Cardiac muscle cell (in vitro differentiated cells and primary cell): Measurements from ENCODE around the gene LUZP1. TPM values are rescaled to one million over a fixed set of nuclear protein-coding genes. Genes with fewer than 3 reads are reported as not detected.

Source experiments
- DNase-seq, 2 donors: peaks; one replicate each; pipeline versions ENCODE4 v3.0.0 to v3.0.0-alpha.2; 2010 to 2017; ENCODE audit warnings: low read depth in 1 of 2, low spot score in 1 of 2
- H3K27ac ChIP-seq: fragments of 200-600 bp; sonication (generic); 2 replicates; pipeline ENCODE4 v1.5.1; 2016
- H3K27me3 ChIP-seq: fragments of 200-600 bp; sonication (generic); 2 replicates; pipeline ENCODE4 v1.6.0; 2016; ENCODE audit warnings: control low read depth
- H3K36me3 ChIP-seq: fragments of 200-600 bp; sonication (generic); 2 replicates; pipeline ENCODE4 v1.5.1; 2016; ENCODE audit warnings: control low read depth
- H3K4me1 ChIP-seq: fragments of 200-600 bp; sonication (generic); 2 replicates; pipeline ENCODE4 v1.8.1; 2017; ENCODE audit warnings: low read depth, mild to moderate bottlenecking, mixed run types
- H3K4me3 ChIP-seq: fragments of 200-600 bp; sonication (generic); 2 replicates; pipeline ENCODE4 v1.5.1; 2016; ENCODE audit warnings: mild to moderate bottlenecking
- H3K9me3 ChIP-seq: fragments of 200-600 bp; sonication (generic); 2 replicates; pipeline ENCODE4 v1.5.1; 2017; ENCODE audit warnings: low read depth, mild to moderate bottlenecking, control low read depth
- CTCF ChIP-seq: IDR thresholded peaks from 2 replicates; pipeline ENCODE4 v1.5.1; 2012; ENCODE audit warnings: low read depth, mild to moderate bottlenecking, low read length
- polyA plus RNA-seq: library from polyadenylated mRNA; unstranded; fragments of >200 nt; fragmentation: Nextera tagmentation; extraction: Ambion mirVana; gene quantifications from 2 replicates; pipeline ENCODE4 v1.2.1, GENCODE V29; 2016
- total RNA-seq: library from RNA; depleted of rRNA; stranded (reverse); fragments of >200 nt; gene quantifications from 2 replicates; pipeline ENCODE4 v1.2.3, GENCODE V29; 2016

The LUZP1 gene
- total and polyA plus RNA-seq, 2 experiments from 2014 or later = 26.6 to 35.2 TPM

GRCh38 chr1:23118957-23119792 is 49.5 kb downstream of the LUZP1 start:
- Histone ChIP-seq H3K36me3 (no peaks in the 10 kb centered on the region), H3K27ac (no peak overlapping the region), H3K4me1 (peaks cover 20% of the 10 kb centered on the region), H3K9me3 (no peaks in the 10 kb centered on the region), H3K4me3 (no peak overlapping the region), H3K27me3 (no peaks in the 10 kb centered on the region)
- DNase-seq = peak in 1 of 2 donors; percentile 27
- no peak for TF ChIP-seq CTCF

GRCh38 chr1:23118407-23118806 is 50.2 kb downstream of the LUZP1 start:
- Histone ChIP-seq H3K4me3 (no peak overlapping the region), H3K9me3 (no peaks in the 10 kb centered on the region), H3K27ac (no peak overlapping the region), H3K4me1 (peaks cover 22% of the 10 kb centered on the region), H3K36me3 (no peaks in the 10 kb centered on the region), H3K27me3 (no peaks in the 10 kb centered on the region)
- no peak for TF ChIP-seq CTCF
- DNase-seq = no peak

- H3K36me3 ChIP-seq = no peaks in the 10 kb centered on the region
- DNase-seq = no peak
- no peak overlapping the region for H3K27ac ChIP-seq
- H3K4me1 ChIP-seq = peaks cover 22% of the 10 kb centered on the region
- TF ChIP-seq CTCF = no peak
- H3K9me3 ChIP-seq = no peaks in the 10 kb centered on the region
- H3K27me3 ChIP-seq = no peaks in the 10 kb centered on the region
- no peak overlapping the region for H3K4me3 ChIP-seq
Observed at GRCh38 chr1:23116921-23117699, 51.5 kb downstream of the LUZP1 start.

- no peak for TF ChIP-seq CTCF
- no peaks in the 10 kb centered on the region for H3K27me3 ChIP-seq
- no peak for DNase-seq
- no peak overlapping the region for H3K4me3 ChIP-seq
- no peaks in the 10 kb centered on the region for H3K9me3 ChIP-seq
- H3K27ac ChIP-seq = no peak overlapping the region
- no peaks in the 10 kb centered on the region for H3K36me3 ChIP-seq
- H3K4me1 ChIP-seq = peaks cover 23% of the 10 kb centered on the region
Observed at GRCh38 chr1:23116216-23116836, 52.3 kb downstream of the LUZP1 start.

GRCh38 chr1:23114424-23115079 is 54.1 kb downstream of the LUZP1 start:
- Histone ChIP-seq H3K36me3 (no peaks in the 10 kb centered on the region), H3K4me3 (no peak overlapping the region), H3K27ac (peak overlapping the region; percentile 67), H3K4me1 (peaks cover 23% of the 10 kb centered on the region), H3K27me3 (no peaks in the 10 kb centered on the region), H3K9me3 (no peaks in the 10 kb centered on the region)
- no peak for TF ChIP-seq CTCF
- DNase-seq = peak; percentile 18 to 27
